PC-3 (cell line): ENCODE results near the gene PLA2G4A.

Experiments used
- CTCF ChIP-seq: fragments of 300-600 bp; sonication (generic); conservative IDR thresholded peaks from 2 replicates; pipeline ENCODE4 v1.5.1; 2017; ENCODE audit warnings: antibody characterized with exemption, low read depth, mild to moderate bottlenecking, low read length
- EZH2 ChIP-seq: fragments of 300-600 bp; sonication (generic); IDR thresholded peaks from one replicate; pipeline ENCODE4 v1.6.1; 2017; ENCODE audit warnings: antibody characterized with exemption, mild to moderate bottlenecking, low read length; ENCODE audit not compliant: unreplicated experiment

GRCh38 chr1:186781730-186782129 lies 47.0 kb upstream of the PLA2G4A start:
- TF ChIP-seq CTCF (no peak), EZH2 (no peak)
